Activated gamma-delta T cell treated with Interleukin-2 at 50 U/mL for 16 hours (primary cell): Measurements from ENCODE around the gene CXADR.
"Not testable (repeated sequence)": the region's sequence is repeated elsewhere in the genome, so short reads cannot be mapped to it uniquely, and the experiment has no call there.

Experiments used
- DNase-seq: peaks from one replicate; pipeline ENCODE4 v3.0.0-alpha.2; 2020

CXADR gene

GRCh38 chr21:17506951-17507350 lies 5.9 kb upstream of the CXADR start:
- DNase-seq: no peak

- DNase-seq: no peak
These were observed 5.3 kb upstream of the CXADR start for GRCh38 chr21:17507591-17507990.

- DNase-seq: peak; percentile 10
These were observed 626 bp downstream of the CXADR start for GRCh38 chr21:17513214-17514123.

- DNase-seq: no peak
These were observed 1.4 kb downstream of the CXADR start for GRCh38 chr21:17514124-17514845.

GRCh38 chr21:17517008-17517407 lies 4.2 kb downstream of the CXADR start:
- not testable (repeated sequence) for DNase-seq

GRCh38 chr21:17519208-17519738 lies 6.4 kb downstream of the CXADR start:
- no peak for DNase-seq

GRCh38 chr21:17519965-17520609 lies 7.2 kb downstream of the CXADR start:
- DNase-seq: no peak

- DNase-seq: no peak
These were observed 10.2 kb downstream of the CXADR start for GRCh38 chr21:17523007-17523451.

GRCh38 chr21:17523979-17524494 lies 11.2 kb downstream of the CXADR start:
- not testable (repeated sequence) for DNase-seq

- no peak for DNase-seq
These were observed 11.8 kb downstream of the CXADR start for GRCh38 chr21:17524635-17525034.

- DNase-seq: no peak
These were observed 13.9 kb downstream of the CXADR start for GRCh38 chr21:17526776-17527175.

GRCh38 chr21:17527240-17527639 lies 14.4 kb downstream of the CXADR start:
- DNase-seq: no peak

GRCh38 chr21:17527711-17528110 lies 14.9 kb downstream of the CXADR start:
- no peak for DNase-seq

GRCh38 chr21:17529648-17530047 lies 16.8 kb downstream of the CXADR start:
- no peak for DNase-seq

- no peak for DNase-seq
These were observed 19.4 kb downstream of the CXADR start for GRCh38 chr21:17532292-17532691.

- no peak for DNase-seq
These were observed 23.5 kb downstream of the CXADR start for GRCh38 chr21:17536381-17536780.

- no peak for DNase-seq
These were observed 24.5 kb downstream of the CXADR start for GRCh38 chr21:17537299-17537698.

- DNase-seq: no peak
These were observed 25.7 kb downstream of the CXADR start for GRCh38 chr21:17538576-17538975.

- no peak for DNase-seq
These were observed 26.5 kb downstream of the CXADR start for GRCh38 chr21:17539323-17539722.

- DNase-seq: no peak
These were observed 27.0 kb downstream of the CXADR start for GRCh38 chr21:17539743-17540341.

- DNase-seq: no peak
These were observed 27.7 kb downstream of the CXADR start for GRCh38 chr21:17540530-17540929.

- DNase-seq: no peak
These were observed 29.6 kb downstream of the CXADR start for GRCh38 chr21:17542371-17543011.
